SK-MEL-5 (cell line): Measurements from ENCODE around the gene DDX5. TPM values are rescaled to one million over a fixed set of nuclear protein-coding genes. Genes with fewer than 3 reads are reported as not detected.
"Not testable (repeated sequence)": the region's sequence is repeated elsewhere in the genome, so short reads cannot be mapped to it uniquely, and the experiment has no call there.

ENCODE experiments used
- DNase-seq: peaks from one replicate; pipeline ENCODE4 v3.0.0-alpha.2; 2016; ENCODE audit warnings: low read depth, low spot score
- in situ Hi-C: cut with HindIII; loops from 2 replicates; pipeline ENCODE4 v1.10.0; 2016; ENCODE audit warnings: low sequenced_read_pairs, high pct_unique_total_duplicates, low pct_unique_long_range_greater_than_20kb
- total RNA-seq: library from RNA; depleted of rRNA; stranded (reverse); fragments of >200 nt; shearing (Covaris generic); gene quantifications from 2 replicates; pipeline ENCODE4 v1.2.3, GENCODE V29; 2014

Gene DDX5
- total RNA-seq, 1 experiment from 2014 or later: 335 TPM

DNA sequence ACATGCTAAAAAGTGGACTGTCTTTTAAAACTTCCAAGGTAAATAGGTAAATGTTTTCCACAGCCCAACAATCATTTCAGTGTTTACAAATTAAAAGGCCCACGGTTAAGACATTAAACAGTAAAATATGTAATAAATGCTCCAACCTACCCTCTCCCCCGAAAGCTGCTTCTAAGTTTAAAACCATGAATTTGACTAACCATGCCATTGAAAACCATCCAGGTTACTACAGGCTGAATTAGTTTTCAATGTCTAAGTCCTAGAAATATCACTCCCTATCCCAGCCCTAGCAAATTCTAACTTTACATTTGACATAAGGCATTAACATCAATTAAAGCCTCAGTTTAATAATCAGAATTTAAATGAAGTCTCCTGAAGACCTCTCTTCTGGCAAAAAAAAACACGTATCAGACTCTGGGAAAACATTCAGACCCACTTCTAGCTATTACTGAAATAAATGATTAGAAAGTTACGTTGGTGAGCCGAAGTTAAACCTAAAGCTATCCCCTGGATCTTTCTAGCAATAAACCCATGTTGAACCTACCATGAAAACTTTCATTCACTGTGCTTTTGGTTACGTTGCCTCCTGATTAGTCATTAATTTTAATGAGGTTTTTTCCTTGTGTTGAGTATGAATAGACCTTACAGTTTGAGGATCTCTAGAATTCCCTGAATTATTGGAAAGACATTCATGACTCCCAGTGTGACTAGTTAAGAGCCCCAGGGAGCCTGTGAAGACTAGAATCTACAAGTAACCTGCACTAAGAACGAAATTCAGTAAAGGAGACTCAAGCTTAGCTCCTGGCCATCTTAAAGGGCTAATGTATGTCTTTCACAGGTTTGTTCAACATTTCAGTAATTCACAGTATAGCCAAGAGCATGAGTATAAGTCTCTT is 7.5 kb downstream of the DDX5 start:
- peak; percentile 57 for DNase-seq
- in situ Hi-C loops: no loop called here

DNA sequence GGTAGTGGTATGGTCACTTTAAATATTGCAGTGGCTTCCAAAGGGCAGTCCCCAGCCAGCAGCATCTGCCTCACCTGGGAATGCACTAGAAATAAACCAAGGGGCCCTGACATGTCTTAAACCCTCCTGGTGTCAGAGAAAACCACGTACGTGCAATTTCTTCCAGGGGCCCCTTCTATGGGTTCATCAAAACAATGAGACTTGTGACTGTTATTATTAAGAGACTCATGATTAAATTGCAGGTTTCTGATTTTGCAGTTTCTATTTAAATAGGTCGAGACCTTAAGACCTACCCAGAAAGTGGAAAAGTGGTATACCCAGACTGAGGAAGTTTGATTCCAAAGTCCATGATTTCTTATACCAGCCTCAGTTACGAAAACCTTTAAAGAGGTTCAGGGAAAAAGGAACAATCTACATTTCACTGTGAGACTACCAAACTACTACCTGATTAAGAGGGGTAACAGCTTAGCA is 8.5 kb downstream of the DDX5 start:
- no peak for DNase-seq
- in situ Hi-C loops: no loop called here

DNA sequence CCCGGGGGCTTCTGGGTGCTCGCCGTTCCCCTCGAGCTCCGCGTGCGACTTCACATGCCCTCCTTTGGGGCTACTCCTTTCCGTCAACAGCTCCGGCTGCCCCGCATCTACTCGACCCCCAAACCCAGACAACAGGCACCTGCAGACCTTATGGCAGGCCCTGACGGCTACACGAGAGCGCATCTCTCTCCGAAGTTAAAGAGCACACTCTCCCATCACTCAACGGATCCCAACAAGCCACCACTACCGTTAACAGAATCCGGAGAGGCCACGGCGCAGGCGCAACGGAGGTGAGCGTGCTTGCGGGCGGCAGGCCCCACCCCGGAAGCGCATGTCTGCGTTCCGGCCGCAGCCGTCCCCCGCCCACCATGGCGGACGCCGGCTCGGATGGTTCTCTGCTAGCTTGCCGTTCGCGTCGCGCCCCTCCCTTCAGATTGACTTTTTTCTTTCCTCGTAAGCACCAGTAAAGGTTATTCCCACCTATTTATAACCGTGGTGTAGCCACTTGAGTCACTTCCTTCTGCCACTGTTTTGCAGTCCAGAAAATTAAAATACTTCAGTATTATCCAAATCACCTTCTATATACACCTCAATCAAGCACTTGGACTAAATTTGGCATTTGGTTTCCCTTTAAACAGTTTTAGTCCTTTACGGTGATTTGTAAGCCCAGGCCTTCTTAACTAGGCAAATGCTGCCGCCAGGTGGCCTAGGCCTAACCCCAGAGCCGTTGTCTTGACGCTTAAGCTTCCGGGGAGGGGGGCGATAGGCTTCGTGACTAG is 9.1 kb downstream of the DDX5 start, which contains the start of gene POLG2:
Gene POLG2, minus strand, starts transcription at position 269 of the 779 bp plus-strand sequence. Its CDS starts 86 bp downstream, at position 183.
- in situ Hi-C loops: no loop called here
- peak; percentile 98 for DNase-seq

GRCh38 chr17:64496348-64496785 is 9.7 kb downstream of the DDX5 start:
- in situ Hi-C loops: no loop called here
- no peak for DNase-seq

DNA sequence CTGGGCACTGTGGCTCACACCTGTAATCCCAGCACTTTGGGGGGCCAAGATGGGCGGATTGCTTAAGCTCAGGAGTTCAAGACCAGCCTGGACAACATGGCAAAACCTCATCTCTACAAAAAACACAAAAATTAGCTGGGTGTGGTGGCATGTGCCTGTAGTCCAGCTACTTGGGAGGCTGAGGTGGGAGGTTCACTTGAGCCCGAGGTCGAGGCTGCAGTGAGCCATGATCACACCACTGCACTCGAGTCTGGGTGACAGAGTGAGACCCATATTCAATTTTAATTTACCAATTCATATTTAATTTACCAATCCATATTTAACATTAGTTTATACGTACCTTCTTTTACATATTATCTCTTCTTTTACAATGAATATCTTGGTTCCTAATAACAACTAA is 10.8 kb downstream of the DDX5 start:
- DNase-seq, in situ Hi-C loops: not testable (repeated sequence)

- in situ Hi-C loops: no loop called here
Observed at GRCh38 chr17:64494121-64494520, 12.0 kb downstream of the DDX5 start.

GRCh38 chr17:64492481-64493109 is 13.5 kb downstream of the DDX5 start:
- DNase-seq: peak; percentile 68
- in situ Hi-C loops: no loop called here

More at GRCh38 chr17:64494121-64494520, 12.0 kb downstream of the DDX5 start:
- DNase-seq: no peak

DNA sequence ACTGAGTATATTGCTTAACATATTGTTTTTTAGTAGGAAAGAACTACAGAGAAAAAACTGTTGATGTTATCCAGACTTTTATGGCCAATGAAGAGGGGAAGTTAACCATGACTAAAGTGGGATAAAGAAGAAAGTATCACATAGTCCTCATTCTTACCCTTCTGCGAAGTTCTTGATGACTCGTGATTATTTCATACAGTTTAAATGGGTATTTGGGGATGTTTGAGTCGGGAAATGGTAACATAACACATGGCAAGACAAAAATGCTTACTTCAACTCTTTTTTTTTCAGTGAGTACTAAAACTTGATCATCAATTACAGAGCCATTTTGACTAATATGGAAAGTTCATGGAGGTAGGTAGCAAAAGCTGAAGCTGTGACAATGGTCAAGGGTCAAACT is 14.1 kb downstream of the DDX5 start:
- no peak for DNase-seq
- in situ Hi-C loops: no loop called here

DNA sequence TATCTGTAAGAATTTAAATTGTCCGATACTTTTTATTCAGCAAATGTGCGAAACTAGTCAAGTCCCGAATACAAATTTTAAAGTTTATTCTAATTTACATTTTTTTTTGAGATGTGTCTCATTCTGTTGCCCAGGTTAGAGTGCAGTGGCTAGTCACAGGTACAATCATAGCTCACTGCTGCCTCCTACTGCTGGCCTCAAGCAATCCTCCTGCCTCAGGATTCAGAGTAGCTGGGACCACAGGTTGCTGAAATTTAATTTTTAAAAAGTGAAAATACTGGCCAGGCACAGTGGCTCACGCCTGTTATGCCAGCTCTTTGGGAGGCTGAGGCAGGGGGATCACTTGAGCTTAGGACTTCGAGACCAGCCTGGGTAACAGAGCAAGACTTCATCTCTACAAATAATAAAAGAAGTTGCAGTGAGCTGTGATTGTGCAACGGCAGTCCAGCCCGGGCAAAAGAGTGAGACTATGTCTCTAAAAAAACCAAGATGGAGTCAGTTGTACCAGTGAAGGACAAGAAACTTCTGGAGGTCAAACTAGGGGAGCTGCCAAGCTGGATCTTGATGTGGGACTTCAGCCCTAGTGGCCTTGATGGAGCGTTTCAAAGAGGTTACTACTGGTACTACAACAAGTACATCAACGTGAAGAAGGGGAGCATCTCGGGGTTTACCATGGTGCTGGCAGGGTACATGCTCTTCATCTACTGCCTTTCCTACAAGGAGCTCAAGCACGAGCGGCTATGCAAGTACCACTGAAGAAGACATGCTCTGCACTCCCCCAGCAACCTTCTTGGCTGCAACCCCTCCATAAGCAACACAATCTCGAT is 14.8 kb downstream of the DDX5 start:
- in situ Hi-C loops: no loop called here
- peak; percentile 85 for DNase-seq

DNA sequence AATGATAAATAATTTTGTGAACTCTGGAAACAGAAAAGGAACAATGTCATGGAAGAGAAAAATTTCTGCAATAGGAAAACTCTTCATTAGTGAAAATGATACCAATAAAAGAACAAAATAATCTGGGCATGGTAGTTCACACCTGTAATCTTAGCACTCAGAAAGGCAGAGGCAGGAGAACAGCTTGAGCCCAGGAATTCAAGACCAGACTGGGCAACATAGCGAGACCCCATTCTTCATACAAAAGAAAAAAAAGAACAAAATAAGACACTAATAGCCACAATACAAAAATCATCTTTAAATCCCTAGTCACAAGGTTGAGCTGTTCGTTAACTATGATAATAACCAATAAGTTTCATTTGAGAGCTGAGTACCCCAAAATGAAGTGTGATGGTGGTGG is 17.8 kb downstream of the DDX5 start:
- in situ Hi-C loops: no loop called here
- no peak for DNase-seq

DNA sequence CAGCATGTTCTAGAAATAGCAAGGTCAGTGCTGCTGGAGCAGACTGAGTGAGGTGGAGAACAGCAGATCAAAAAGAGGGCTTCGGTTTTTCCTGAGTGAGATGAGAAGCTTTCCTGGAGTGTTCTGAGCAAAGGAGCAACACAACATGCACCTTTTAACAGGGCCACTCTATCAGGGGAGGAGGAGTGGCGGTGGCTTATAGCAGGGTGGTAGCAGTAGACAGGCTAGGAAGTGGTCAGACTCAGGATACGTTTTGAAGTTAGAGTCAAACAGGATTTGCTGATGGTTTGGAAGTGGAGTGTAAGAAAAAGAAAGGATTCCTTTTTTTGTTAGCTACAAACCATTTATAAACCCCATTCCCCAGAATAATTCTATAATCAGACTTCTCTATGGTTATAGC is 21.7 kb downstream of the DDX5 start:
- DNase-seq: no peak
- in situ Hi-C loops: no loop called here

DNA sequence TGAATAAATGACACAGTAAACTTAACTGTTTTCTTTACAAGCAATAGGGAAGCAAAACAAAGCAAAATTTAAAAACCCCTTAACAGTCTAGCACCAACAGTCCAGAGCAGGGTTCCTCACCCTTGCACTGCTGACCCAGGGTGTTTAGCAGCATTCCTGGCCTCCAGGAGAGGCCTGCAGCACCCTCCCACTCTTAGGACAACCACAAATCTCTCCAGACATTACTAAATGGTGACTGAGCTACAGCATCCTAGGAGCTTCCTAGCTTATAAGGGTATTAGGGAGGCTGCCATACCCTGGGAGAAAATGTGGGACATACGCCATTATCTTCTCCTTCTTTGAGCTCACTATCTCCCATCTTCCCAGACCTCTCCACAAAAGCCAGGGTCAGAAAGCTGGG is 25.1 kb downstream of the DDX5 start:
- no peak for DNase-seq
- in situ Hi-C loops: no loop called here

GRCh38 chr17:64477849-64478248 is 28.2 kb downstream of the DDX5 start:
- in situ Hi-C loops: no loop called here
- no peak for DNase-seq

- DNase-seq: no peak
- in situ Hi-C loops: no loop called here
Observed at GRCh38 chr17:64472564-64472963, 33.5 kb downstream of the DDX5 start.

DNA sequence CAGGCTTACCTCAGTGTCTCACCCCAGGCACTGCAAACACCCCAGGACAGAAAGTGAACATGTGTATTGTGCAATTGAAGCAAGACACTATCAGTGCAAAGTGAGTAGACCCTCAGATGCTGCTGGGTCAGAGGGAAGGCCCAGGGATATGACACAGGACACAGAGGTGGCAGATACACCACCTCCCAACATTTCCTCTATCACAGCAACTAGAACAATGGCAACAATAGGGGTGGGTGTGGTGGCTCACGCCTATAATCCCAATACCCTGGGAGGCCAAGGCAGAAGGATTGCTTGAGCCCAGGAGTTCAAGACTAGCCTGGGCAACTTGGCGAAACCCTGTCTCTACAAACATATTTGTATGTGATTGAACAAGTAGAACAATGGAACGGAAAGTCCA is 34.6 kb downstream of the DDX5 start:
- in situ Hi-C loops: no loop called here
- no peak for DNase-seq

DNA sequence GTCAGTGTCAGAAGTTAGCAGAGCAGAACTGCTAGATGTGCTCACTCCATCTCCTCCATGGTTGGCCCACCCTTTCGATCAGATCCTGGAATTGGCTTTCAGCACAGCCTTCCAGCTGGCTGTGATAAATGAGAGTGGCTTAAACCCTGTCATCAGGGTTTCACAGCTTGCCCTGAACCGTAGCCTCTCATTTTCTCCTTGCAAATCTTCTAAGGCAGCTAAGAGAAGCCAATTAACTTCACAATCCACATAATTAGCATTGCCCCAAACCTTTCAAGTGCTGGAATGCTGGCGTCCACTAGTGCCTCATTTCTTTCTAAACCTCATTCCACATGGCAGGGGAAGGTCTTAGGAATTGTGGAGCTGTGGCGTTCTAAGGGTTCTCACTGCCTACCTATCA is 35.5 kb downstream of the DDX5 start:
- in situ Hi-C loops: no loop called here
- no peak for DNase-seq

GRCh38 chr17:64466834-64467233 is 39.3 kb downstream of the DDX5 start:
- in situ Hi-C loops, DNase-seq: not testable (repeated sequence)
